ENCODE measurements around the gene ZNRF1.

DNA sequence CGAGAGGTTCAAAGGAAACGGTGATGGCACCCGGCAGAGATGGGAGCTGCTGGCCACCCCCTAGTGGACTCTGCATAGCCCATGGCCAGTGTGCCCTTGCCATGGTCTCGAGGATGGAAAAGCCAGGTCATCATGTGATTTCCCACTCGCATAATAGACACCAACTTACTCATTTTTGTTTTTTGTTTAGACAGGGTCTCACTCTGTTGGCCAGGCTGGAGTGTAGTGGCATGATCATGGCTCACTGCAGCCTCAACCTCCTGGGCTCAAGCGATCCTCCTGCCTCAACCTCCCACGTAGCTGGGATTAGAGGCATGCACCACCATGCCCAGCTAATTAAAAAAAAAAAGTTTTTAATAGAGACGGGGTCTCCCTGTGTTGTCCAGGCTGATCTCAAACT, 90.1 kb downstream of the ZNRF1 start:
- TF ChIP-seq ZFP30 (CRISPR knock-in tag; IDR thresholded peaks at IDR 0.05) (no peak), ISL1 (CRISPR knock-in tag; IDR thresholded peaks at IDR 0.05) (no peak), PPARA (CRISPR knock-in tag; IDR thresholded peaks at IDR 0.05; ENCODE audit: borderline replicate concordance) (no peak)
- TF ChIP-seq, protein P1, sequence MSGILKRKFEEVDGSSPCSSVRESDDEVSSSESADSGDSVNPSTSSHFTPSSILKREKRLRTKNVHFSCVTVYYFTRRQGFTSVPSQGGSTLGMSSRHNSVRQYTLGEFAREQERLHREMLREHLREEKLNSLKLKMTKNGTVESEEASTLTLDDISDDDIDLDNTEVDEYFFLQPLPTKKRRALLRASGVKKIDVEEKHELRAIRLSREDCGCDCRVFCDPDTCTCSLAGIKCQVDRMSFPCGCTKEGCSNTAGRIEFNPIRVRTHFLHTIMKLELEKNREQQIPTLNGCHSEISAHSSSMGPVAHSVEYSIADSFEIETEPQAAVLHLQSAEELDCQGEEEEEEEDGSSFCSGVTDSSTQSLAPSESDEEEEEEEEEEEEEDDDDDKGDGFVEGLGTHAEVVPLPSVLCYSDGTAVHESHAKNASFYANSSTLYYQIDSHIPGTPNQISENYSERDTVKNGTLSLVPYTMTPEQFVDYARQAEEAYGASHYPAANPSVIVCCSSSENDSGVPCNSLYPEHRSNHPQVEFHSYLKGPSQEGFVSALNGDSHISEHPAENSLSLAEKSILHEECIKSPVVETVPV (CRISPR knock-in tag; IDR thresholded peaks at IDR 0.05) = no peak

Data from SK-N-SH treated with all-trans-retinoic acid at 6 μM for 48 hours (cell line).